ENCODE results near the gene CCSAP. TPM values are rescaled to one million over a fixed set of nuclear protein-coding genes. Genes with fewer than 3 reads are reported as not detected.

The CCSAP gene
- total RNA-seq, 1 donor from 2014 or later: 5.1 TPM

GRCh38 chr1:229349463-229350385, 6.9 kb upstream of the CCSAP start:
- TF ChIP-seq CTCF (conservative IDR thresholded peaks at IDR 0.05; ENCODE audit: low read depth, low read length): no peak
- DNase-seq (ENCODE audit: low read depth): no peak
- H3K4me3 ChIP-seq (ENCODE audit: low read depth, low read length): no peak overlapping the region

- TF ChIP-seq CTCF (conservative IDR thresholded peaks at IDR 0.05; ENCODE audit: low read depth, low read length): no peak
- DNase-seq (ENCODE audit: low read depth): no peak
- H3K4me3 ChIP-seq (ENCODE audit: low read depth, low read length): no peak overlapping the region
Measured at GRCh38 chr1:229347528-229347927, 4.7 kb upstream of the CCSAP start.

DNA sequence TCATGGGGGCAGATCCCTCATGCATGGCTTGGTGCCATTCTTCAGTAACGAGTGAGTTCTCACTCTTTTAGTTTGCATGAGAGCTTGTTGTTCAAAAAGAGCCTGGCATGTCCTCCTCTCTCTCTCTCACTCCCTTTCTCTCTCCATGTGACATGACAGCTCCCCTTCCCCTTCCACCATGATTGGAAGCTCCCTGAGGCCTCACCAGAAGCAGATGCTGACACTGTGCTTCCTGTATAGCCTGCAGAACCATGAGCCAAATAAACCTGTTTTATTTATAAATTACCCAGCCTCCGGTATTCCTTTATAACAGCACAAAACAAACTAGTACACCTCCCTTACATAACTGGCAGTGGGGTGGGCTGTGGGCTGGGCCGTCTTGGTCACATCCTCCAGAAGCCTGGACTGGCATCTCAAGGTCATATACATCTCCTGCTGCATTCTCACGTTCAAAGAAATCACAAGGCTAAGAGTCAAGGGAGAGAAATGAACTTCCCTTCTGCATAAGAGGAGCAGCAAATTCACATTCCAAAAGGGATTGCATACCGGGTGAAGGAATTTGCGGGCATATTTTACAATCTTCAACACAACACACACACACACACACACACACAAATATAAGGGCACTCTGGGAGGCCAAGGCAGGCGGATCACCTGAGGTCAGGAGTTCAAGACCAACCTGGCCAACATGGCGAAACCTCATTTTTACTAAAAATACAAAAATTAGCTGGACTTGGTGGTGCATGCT, 2.3 kb upstream of the CCSAP start:
- no peak overlapping the region for H3K4me3 ChIP-seq (ENCODE audit: low read depth, low read length)
- no peak for DNase-seq (ENCODE audit: low read depth)
- TF ChIP-seq CTCF (conservative IDR thresholded peaks at IDR 0.05; ENCODE audit: low read depth, low read length): no peak

- DNase-seq (ENCODE audit: low read depth): no peak
- TF ChIP-seq CTCF (conservative IDR thresholded peaks at IDR 0.05; ENCODE audit: low read depth, low read length): no peak
- no peak overlapping the region for H3K4me3 ChIP-seq (ENCODE audit: low read depth, low read length)
Measured at GRCh38 chr1:229344139-229344538, 1.3 kb upstream of the CCSAP start.

- no peak for DNase-seq (ENCODE audit: low read depth)
- no peak for TF ChIP-seq CTCF (conservative IDR thresholded peaks at IDR 0.05; ENCODE audit: low read depth, low read length)
Measured at GRCh38 chr1:229341774-229342655, 832 bp downstream of the CCSAP start.

GRCh38 chr1:229340496-229340895, 2.4 kb downstream of the CCSAP start:
- TF ChIP-seq CTCF (conservative IDR thresholded peaks at IDR 0.05; ENCODE audit: low read depth, low read length): no peak
- no peak for DNase-seq (ENCODE audit: low read depth)
- H3K4me3 ChIP-seq (ENCODE audit: low read depth, low read length): no peak overlapping the region

More at GRCh38 chr1:229341774-229342655, 832 bp downstream of the CCSAP start:
- H3K4me3 ChIP-seq (ENCODE audit: low read depth, low read length): peak overlapping the region; percentile 73

Measured in epithelial cell of proximal tubule (primary cell).